Prostate gland (tissue), 2 donors: ENCODE measurements around the gene MAP1LC3B2.

ENCODE experiments used
- CTCF ChIP-seq, 4 experiments: fragments of 200-600 bp in 2 of 4; fragments of 450-650 bp in 2 of 4; sonication (generic) in 2 of 4; IDR thresholded peaks; 1 replicate in 3 of 4; 2 replicates in 1 of 4; pipeline ENCODE4 v1.5.1; 2016 to 2019; ENCODE audit warnings: antibody characterized with exemption in 4 of 4, mild to moderate bottlenecking in 2 of 4, moderate library complexity in 2 of 4
- POLR2AphosphoS5 ChIP-seq: sonication (generic); formaldehyde crosslinking; IDR thresholded peaks from one replicate; pipeline ENCODE4 v1.6.1; 2017; ENCODE audit warnings: antibody characterized with exemption

GRCh38 chr12:116603546-116604177, 44.5 kb downstream of the MAP1LC3B2 start:
- TF ChIP-seq CTCF (IDR thresholded peaks at IDR 0.05) (no peak), POLR2AphosphoS5 (no peak)
